GM19351 (cell line): ENCODE results near the gene CACNG5.
"Not testable (repeated sequence)": the region's sequence is repeated elsewhere in the genome, so short reads cannot be mapped to it uniquely, and the experiment has no call there.

Source experiments
- ATAC-seq: cut with Tn5 transposase; IDR thresholded peaks from one replicate; pipeline ENCODE4 v1.9.1; 2021; ENCODE audit warnings: mild to moderate bottlenecking, moderate library complexity; ENCODE audit not compliant: unreplicated experiment

Gene CACNG5

DNA sequence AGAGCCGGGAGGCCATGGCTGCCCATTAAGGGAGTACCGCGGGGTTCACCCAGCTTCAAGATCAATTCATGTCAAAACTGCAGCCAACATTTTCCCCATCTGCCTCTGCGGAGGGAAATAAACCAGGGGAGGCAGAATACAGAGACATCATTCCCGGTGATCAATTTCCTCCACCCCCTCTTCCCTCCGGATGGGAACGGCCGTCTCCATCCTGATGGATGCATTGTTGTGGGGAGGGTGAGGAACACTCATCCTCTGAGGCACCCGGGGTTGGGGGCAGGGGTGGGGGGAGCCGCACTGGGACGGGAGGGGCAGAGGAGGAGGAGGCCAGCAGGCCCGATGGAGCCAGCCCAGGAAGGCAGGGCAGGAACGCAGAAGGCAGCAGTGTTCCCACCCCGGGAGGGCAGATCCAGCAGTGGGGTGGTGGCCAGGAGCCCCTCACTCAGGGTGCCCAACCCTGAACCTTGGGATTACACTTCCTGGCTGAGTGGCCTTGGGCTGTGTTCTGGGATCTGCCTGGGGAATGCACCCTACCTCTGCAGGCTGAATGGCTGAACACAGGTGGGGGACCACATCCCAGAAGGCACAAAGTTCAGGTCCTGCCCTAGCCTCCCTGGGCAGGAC, 14.2 kb downstream of the CACNG5 start:
- ATAC-seq = no peak

DNA sequence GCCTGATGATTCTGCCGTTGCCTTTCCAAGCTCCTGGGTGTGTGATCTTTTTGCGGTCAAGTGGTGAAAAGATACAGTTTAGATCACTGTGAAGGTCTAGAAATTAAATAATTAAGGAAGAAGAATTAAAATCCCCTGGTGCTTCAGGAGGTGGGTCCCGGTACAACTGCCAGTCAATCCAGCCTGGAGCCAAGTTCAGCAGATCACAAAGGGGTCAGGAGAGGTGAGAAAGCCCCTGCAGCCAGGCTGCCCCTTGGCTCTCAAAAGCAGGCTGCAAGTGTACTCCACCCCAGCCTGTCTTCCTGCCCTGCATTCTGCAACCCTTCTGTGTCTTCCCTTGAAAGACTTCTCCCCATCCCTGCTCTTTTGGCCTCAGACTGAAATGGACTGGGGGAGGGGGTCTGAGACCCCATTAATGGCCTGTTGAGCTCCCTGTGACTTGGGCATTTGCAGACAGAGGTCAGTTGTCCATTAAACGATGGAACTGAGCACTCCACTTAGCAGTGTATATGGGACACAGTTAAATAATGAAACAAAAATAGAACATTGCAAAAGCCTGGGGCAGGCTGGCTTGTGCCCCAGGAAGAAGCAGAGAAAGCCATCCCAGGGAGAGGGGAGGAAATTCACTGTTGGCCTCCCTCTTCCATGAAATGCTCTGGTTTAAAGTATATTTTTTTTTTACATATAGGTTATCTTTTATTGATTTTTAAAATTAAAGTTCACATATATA, 15.1 kb downstream of the CACNG5 start:
- no peak for ATAC-seq

DNA sequence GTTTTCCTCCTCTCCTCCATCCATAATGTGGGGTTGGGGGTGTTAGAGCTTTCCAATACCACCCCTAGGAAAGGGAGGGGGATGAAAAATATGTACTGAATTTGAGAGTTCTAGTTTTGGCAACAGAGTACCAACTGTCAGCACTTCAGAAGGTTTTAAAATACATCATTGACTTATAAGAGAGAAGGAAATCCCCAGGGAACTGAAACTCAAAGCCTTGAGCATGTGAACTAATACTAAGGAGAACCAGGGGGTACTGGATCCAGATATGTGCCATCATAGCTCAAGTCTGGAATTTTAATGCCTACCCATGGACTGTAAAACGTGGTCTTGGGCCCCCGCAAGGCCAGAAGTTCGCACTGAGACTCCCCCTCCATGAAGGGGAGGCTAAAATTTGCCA, 15.8 kb downstream of the CACNG5 start:
- no peak for ATAC-seq

DNA sequence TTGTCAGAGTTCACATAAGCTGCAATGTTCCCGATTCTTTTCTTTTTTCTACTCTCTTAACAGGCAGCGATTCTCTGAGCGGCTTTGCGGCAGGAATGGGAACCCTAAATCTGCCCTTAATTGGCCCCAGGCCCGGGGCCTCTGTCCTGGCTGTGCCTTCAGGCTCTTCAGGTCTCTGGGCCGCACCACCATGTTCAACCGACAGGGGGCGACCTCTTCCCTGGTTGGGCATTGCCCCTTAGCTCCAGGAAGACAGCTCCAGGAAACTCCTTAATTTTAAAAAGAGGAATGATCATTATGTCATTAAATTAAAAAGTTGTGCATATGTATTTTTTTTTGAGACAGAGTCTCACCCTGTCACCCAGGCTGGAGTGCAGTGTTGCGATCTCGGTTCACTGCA, 20.3 kb downstream of the CACNG5 start:
- no peak for ATAC-seq

DNA sequence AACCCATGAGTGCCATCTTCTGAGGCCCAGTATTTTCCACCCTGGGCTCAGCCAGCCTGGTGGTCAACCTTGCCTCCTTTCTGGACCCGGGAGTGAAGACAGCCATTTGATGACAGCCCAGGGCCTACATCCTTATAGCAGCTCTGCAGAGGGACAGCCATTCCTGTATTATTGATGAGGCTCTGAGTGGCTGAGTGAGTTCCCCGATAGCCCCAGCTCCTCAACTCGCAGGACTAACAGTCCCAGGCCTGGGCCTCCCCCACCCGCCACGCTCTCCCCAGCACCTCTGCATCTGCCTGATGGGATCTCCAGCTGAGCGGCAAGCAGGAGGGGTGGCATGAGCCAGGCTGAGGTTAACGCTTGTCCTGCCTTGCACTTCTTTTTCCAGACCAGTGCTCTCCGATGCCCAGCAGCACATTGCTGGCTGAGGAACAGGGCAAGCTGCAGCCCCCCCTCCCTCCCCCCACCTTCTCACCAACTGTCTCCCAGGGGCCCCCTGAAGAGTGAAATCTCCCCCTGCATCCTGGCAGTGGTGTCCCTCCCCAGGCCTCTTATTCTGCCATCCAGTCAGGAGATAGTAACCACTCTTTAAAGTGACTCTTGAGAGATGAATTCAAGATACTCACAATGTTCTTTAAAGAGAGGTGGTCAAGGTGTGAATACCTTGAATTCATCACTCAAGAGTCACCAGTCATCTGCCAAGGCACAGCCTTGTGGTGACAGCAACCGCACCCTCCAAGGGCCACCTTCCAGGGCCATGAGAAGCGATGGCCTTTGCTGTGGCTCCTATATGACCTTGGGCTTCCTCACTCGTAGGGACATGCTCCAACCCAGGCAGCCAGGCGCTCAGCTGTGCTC, 23.5 kb downstream of the CACNG5 start:
- ATAC-seq = no peak

DNA sequence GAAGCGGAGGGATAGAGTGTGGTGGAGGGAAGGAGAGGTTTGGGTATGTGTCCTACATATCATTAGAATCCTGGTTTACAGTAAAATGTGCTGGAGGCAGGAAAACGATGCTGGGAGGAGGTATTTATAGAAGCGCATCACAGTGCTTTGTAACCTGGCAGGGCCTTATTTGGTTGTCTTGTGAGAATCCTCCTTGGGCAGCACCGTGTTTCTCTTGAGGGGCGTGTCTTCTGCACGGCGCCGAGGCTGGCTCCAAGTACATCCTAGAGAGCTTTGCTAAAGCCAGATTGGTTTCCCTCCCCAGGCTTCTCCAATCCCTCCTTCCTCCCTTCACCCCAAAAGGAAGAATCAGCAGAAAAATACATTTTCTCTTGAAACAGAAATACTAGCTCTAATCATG, 24.4 kb downstream of the CACNG5 start:
- no peak for ATAC-seq

DNA sequence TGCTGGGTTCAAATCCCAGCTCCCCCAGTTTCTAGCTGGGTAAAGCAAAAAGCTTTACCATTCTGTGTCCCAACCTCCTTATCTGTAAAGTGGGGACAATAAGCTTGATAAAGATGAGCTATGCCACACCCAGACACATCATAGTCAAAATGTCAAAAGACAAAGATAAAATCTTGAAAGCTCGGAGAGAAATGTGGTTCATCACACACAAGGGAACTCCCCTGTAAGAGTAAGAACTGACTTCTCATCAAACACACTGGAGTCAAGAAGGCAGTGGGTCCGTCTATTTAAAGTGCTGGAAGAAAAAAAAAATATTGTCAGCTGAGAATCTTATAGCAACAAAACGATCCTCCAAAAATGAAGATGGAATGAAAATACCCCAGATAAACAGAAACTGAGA, 25.3 kb downstream of the CACNG5 start:
- ATAC-seq = no peak

DNA sequence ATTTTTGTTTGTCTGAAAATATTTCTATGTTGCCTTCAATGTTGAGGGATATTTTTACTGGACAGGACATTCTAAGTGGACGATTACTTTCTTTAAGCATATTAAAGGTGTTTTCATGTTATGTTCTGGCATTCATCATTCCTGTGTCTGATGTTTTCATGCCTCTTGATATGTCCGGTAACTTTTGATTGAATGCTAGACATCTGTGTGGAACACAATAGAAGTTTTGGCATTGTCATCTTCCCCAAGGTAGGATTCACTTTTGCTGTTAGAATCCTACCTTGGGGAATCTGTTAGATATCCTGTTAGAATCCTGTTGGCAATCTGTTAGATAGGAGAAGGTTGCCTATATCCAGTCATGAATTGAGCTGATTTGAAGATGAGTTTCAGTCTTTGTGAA, 28.9 kb downstream of the CACNG5 start:
- ATAC-seq = no peak

DNA sequence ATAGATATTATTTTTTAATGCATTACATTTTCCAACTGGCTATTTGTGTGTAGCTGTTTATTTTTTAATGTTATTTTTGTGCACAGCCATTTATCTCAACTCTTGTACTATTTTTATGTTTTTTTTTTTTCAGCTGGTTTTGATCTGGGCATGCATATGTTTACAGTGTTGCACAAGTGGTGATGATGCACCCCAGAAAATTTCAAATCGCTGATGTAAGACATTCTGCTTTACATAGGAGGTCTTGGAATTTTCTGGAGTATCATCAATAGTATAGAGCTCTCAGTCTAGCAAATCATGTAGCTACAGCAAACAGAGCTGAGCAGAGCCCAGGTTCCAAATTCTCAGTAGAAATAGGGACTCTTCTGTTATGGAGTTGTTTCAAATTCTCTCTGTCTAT, 30.2 kb downstream of the CACNG5 start:
- ATAC-seq = no peak

DNA sequence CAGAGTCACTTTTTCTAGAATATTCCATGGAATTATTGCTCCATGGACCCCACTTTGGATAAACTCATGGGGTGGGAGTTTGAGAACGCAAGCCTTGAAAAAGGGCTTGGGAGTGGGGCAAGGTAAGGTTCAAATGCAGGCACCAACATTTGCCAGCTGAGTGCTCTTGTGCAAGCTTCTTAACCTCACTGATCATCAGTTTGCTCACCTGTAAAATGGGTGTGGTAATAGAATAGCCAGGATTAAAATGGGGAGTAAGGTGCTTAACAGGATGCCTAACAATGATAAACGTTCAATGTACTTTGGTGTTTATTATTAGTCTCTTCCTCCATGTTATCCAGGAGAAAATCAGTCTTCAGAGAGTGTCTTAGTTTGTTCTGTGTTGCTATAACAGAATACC, 39.0 kb downstream of the CACNG5 start:
- no peak for ATAC-seq

DNA sequence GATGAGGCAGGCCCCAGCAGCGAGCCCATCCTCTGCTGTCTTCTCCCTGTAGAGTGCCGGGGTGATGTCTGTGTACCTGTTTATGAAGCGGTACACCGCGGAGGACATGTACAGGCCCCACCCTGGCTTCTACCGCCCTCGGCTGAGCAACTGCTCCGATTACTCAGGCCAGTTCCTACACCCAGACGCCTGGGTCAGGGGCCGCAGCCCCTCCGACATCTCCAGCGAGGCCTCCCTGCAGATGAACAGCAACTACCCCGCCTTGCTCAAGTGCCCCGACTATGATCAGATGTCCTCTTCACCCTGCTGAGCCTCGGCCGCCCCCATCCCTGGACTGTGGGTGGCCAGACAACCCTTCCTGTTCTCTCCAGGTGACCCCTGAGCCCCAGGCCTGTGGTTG, 50.0 kb downstream of the CACNG5 start:
- no peak for ATAC-seq

DNA sequence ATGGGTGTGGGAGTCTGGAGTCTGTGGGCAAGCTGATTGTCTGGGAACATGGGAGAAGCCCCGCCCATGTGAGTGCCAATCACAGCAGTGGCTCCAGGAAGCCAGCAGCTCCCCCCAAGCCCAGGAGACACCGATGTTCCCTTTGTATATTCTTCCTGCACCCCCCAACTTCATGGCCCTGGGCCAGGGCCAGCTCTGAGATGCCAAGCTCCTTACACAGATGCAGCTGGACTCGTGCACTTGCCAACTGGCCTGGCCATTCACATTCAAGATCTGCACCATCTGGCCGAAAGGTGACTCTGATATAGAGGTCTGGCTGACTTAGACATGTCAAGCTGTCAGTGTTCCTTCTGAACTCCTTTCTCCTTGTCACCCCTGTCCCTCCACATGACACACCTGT, 50.5 kb downstream of the CACNG5 start:
- ATAC-seq = no peak

DNA sequence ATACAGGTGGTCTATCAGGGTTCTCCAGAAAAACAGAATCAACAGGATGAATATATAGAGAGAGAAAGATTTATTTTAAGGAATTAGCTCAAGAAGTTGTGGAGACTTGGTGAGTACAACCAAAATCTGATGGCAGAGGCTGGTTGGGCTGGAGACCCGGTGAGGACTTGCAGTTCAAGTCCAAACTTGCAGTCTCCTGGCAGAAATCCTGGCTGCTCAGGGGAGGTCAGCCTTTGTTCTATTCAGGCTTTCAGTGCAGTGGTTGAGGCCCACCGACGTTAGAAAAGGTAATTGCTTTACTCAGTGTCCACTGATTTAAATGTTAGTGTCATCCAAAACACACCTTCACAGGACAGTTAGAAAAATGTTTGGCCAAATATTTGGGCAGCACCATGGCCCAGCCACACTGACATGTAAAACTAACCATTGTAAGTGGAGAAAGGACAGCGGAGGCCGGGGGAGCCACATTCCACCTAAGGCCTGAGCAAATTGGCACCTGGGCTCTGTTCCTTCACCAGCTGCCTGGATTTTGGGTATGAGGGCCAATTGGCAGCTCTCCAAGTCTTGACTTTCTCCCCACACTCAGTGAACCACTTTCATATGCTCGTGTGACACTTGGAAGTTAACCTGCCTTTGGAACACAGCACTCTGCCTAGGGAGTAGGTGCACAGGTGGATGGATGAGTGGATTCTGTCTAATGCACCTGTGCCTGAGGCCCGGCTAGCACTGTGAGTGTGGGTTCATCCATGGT, 54.7 kb downstream of the CACNG5 start:
- no peak for ATAC-seq

DNA sequence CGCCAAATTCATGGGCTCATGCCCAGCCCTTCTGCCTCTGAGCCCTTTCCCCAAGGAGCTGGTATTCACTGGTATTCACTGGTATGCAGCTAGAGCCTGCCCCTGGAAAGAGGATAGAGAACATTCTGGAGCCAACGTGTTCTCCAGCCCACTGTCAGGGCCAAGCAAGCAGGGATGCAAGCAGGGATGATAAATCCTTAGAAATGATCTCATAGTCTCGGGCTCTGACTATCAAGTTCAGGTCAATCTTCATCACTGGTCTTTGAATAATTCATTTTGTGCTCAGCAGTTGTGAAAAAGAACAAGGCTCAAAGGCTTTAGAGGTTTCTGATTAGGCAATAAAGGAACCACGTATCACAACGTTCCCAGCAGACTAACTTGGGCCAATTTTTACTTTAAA, 57.3 kb downstream of the CACNG5 start:
- ATAC-seq = no peak

DNA sequence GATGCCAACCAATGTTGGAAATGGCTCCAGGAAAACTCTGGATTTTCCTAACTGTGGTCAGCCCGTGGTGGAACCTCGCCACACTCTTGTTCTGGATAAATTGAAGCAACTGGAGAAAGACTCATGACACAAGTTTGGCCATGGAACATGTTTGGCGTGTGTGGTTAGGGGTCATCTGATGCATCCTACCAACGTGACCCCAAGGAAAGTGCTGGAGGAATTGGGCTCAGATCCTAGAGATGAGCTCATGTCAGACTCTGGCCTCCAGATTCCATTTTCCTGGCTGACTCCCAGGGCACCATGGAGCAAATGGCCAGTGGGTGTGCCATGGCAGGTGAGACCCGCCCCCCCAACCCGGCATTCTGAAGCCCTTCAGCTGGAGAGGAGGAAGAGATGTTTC, 58.5 kb downstream of the CACNG5 start:
- no peak for ATAC-seq

DNA sequence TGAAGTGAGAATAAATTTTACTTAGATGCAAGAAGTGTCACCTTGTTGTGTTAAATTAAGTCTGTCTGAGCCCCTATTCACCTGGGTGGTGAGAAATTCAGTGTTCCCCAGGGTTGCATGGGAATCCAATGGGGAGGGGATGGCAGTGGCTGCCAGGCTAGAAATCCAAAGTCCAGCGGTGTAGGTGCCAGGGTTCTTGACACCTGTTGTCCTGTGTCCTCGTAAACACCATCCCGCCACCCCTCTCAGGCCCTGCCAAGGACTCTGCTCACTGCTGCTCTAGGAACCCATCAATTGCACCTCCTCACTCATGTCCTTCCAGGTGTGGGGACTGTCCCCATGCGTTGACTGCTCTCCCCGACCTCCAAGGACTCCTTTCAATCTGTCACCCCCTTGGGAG, 58.9 kb downstream of the CACNG5 start:
- no peak for ATAC-seq

DNA sequence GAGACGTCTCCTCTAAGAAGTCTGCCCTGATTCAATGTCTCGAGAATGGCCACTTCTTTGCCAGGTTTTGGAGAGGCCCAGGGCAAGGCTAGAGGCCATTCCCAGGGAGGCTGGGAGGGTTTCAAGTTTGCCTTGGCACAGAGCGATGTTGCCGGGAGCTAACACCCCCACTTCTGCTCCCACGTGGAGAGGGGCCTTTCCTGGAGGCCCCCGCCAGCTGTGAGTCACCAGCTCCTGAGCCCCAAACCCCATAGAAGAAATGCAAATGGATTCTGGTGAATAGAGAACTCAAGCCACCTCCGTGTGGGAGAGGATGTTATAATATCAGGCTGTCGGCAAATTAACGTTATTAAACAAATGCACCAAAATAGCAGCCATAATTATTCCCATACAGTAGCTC, 62.2 kb downstream of the CACNG5 start:
- ATAC-seq = no peak

DNA sequence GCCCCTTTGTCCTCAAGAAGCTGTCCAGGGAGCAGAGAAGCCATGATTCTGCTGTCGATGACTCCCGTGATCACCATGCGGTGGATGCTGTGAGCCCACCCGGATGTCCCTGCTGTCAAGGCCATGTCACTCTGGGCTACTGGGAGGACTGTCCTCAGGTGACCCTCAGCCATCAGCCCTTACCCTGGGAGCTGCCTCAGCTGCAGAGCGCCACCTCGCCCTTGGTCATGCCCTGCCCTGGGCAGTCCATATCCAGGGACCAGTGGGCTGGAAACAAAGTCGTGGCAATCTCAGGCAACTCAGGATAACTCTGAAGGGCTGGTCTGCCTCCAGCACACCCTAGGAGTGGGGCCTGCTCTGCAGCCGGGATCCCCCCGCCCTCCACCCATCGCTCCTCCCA, 63.6 kb downstream of the CACNG5 start:
- no peak for ATAC-seq

DNA sequence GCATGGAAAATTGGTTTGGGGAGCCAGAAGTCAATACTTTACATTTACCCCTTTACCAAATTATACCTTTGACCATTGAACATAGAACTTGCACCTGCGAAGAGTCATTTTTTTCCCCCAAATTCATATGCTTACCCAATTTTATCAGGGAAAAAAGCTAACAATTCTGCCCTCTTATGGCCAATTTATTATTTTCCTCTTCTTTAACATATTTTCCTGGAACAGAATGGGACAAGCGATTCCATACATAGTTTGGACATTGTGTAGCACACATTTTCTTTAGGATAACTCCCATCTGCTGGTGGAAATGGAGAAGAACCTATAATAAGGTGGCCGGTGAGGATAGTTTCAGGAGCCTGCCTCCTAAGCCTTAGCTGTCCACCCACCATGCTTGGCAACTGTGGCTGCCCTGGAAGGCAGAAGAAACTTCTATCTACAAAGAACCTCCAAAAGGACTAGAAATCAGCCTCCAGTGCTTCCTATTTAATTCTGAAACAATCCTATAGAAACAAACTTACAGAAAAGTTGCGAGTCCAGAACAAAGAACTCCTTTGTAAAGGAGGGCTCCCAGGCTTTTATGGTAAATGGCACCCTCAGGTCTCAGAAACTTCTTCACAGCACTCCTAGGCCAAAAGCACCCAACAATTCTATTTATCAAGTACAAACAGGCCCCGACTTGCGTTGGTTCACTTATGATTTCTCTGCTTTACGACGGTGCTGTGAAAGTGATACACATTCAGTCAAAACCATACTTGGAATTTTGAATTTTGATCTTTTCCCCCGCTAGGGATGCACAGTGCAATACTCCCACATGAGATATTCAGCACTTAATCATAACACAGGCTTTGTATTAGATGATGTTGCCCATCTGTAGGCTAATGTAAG, 65.5 kb downstream of the CACNG5 start:
- no peak for ATAC-seq

DNA sequence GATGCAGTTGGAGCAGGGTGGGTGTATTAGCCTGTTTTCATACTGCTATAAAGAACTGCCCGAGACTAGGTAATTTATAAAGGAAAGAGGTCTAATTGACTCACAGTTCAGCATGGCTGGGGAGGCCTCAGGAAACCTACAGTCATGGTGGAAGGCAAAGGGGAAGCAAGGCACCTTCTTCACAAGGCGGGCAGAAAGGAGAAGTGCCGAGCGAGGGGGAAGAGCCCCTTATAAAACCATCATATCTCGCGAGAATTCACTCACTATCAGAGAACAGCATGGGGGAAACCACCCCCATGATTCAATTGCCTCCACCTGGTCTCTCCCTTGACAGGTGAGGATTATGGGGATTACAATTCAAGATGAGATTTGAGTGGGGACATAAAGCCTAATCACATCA, 68.4 kb downstream of the CACNG5 start:
- not testable (repeated sequence) for ATAC-seq
